Right ventricle myocardium superior (tissue), 1 donor: ENCODE measurements around the gene OLFM3. TPM values are rescaled to one million over a fixed set of nuclear protein-coding genes. Genes with fewer than 3 reads are reported as not detected.

ENCODE experiments used
- ATAC-seq: fragments of 200-7000 bp; cut with Tn5 transposase; one replicate; pipeline ENCODE4 v1.9.1; 2020; ENCODE audit warnings: mild to moderate bottlenecking; ENCODE audit not compliant: poor library complexity
- DNase-seq: peaks from one replicate; pipeline ENCODE4 v3.0.0-alpha.2; 2020
- intact Hi-C: fragments of 100-400 bp; cut with DNase I; formaldehyde crosslinking; loops from one replicate; pipeline ENCODE4 v1.11.2; 2022
- total RNA-seq: library from RNA; stranded (reverse); fragmentation: NEBNext Ultra II Directional; extraction: Animal tissue kit (Norgen Biotek cat#: 25700); gene quantifications from one replicate; pipeline ENCODE4 v1.2.1, GENCODE V29; 2021
- donor health status: DM: no; HTN: yes; CAD: no; lungs with severe emphysema.

The OLFM3 gene
- total RNA-seq, 1 donor from 2014 or later = not detected

GRCh38 chr1:101756411-101756810 lies 240.3 kb downstream of the OLFM3 start:
- intact Hi-C loops = no loop called here
- no peak for DNase-seq
- no peak for ATAC-seq
